ENCODE data around the gene DTNB.

Gene DTNB

GRCh38 chr2:25335971-25336370 is 337.4 kb downstream of the DTNB start:
- H3K4me3 ChIP-seq (ENCODE audit: low read depth, low read length) = no peak overlapping the region
- no peak for TF ChIP-seq CTCF (conservative IDR thresholded peaks at IDR 0.05; ENCODE audit: low read depth, low read length)
- no peak for DNase-seq (ENCODE audit: low read depth)

- DNase-seq (ENCODE audit: low read depth) = no peak
- no peak for TF ChIP-seq CTCF (conservative IDR thresholded peaks at IDR 0.05; ENCODE audit: low read depth, low read length)
Measured at GRCh38 chr2:25335204-25335603, 338.2 kb downstream of the DTNB start.

GRCh38 chr2:25334482-25334881 is 338.9 kb downstream of the DTNB start:
- TF ChIP-seq CTCF (conservative IDR thresholded peaks at IDR 0.05; ENCODE audit: low read depth, low read length) = no peak
- DNase-seq (ENCODE audit: low read depth) = no peak
- no peak overlapping the region for H3K4me3 ChIP-seq (ENCODE audit: low read depth, low read length)

More at GRCh38 chr2:25335204-25335603, 338.2 kb downstream of the DTNB start:
- H3K4me3 ChIP-seq (ENCODE audit: low read depth, low read length) = no peak overlapping the region

DNA sequence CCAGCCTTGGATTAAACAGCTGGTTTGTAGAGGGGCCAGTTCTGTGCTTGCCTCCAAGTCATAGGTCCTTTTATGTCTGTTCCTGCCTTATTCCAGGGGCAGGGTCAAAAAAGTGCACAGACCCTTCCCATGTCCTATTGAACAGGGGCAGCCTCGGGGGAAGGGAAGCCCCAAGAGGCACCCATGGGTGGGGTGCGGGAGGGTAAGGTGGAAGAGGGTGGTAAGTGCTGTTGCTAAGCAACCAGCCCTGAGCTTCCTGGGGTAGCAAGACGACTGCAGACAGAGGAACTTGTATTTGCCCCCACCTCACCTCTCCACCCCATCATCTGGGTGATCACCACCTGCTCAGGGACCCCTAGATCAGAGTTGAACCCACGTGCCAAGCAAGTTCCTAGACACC is 339.4 kb downstream of the DTNB start:
- no peak for DNase-seq (ENCODE audit: low read depth)
- no peak for TF ChIP-seq CTCF (conservative IDR thresholded peaks at IDR 0.05; ENCODE audit: low read depth, low read length)
- H3K4me3 ChIP-seq (ENCODE audit: low read depth, low read length) = no peak overlapping the region

DNA sequence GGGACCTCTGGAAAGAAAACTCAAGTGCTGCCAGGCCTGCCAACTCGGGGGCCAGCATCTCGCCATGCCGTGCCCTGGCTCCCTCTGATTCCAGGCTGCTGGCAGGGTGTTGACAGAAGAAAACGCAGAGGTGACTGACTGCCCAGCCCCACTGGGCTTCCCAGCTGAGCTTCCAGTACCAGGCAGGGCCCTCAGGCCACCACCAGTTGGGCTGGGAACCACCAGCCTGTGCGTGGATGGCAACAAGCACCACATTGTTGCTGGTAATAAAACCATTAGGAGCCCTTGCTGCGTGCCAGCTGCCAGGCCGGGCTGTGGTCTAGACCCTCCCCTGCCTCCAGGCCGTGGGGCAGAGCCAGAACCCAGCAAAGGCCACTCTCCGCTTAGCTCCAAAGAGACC is 340.8 kb downstream of the DTNB start:
- DNase-seq (ENCODE audit: low read depth) = no peak
- no peak for TF ChIP-seq CTCF (conservative IDR thresholded peaks at IDR 0.05; ENCODE audit: low read depth, low read length)
- H3K4me3 ChIP-seq (ENCODE audit: low read depth, low read length) = no peak overlapping the region

DNA sequence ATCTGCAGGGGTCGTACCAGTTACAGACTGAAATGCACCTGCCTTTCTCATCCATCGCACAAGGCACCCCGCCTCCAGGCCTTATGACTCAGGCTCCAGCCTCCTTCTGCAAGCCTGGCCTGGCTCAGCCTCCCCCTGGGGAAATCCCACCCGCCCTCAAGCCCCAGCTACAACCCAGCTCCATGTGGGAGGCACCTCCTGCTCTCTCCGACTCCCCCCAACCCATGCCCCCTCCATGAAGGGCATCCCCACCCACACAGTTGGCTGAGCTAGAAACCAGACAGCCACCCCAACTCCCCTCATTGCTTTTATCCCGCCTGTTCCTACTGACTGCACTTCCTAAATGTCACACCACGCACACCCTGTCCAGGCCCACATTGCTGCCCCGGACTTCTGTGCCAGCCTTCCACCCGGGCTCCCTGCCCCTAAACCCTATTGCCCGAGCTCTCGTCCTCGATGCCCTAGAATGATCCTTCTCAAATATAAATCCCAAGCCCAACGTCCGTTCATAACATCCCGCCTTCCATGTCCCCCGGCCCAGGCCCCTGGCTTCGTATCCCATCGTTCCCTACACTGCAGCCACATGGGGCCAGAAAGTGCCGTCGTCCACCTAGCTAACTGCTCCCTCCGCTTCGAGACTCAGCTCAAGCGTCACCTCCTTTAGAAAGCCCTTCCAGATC is 341.6 kb downstream of the DTNB start:
- H3K4me3 ChIP-seq (ENCODE audit: low read depth, low read length) = no peak overlapping the region
- no peak for TF ChIP-seq CTCF (conservative IDR thresholded peaks at IDR 0.05; ENCODE audit: low read depth, low read length)
- no peak for DNase-seq (ENCODE audit: low read depth)

DNA sequence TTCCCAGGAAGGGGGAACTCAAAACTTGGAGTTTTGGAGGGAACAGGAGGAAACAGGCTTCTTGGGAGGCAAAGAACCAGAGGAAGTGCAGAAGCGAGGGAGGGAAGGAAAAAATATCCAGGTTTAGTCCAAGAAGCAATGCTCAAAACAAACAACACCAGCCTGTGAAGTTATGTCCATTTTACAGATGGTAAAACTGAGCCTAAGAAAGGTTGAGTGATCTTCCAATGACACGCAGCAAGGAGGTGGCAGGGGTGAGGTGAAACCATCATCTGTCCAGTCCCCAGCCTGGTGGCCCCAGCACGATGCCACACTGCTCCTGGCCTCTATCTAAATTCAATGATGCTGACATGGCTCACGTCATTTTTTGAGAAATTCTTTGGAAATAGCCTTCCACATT is 342.4 kb downstream of the DTNB start:
- no peak for TF ChIP-seq CTCF (conservative IDR thresholded peaks at IDR 0.05; ENCODE audit: low read depth, low read length)
- DNase-seq (ENCODE audit: low read depth) = no peak

More for the DNA sequence above, 342.4 kb downstream of the DTNB start:
- H3K4me3 ChIP-seq (ENCODE audit: low read depth, low read length) = no peak overlapping the region

All from choroid plexus epithelial cell (primary cell).